Measurements from ENCODE around the gene SLC39A6. TPM values are rescaled to one million over a fixed set of nuclear protein-coding genes. Genes with fewer than 3 reads are reported as not detected.

The SLC39A6 gene
- total RNA-seq, 1 experiment from 2014 or later: 47.6 TPM

DNA sequence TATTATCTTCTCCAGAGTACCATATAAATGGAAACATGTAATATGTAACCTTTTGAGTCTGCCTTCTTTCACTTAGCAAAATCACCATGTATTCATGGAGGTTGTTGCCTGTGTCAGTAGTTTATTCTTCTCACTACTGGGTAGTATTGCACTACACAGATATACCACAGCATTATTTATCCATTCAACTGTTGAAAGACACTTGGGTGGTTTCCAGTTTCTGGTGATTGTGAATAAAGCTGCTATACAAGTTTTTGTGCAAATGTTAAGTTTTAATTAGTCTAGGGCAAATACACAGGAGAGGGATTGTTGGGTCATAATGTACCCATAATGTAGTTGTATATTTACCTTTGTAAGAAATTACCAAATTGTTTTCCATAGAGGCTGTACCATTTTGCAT lies 32.2 kb downstream of the SLC39A6 start:
- in situ Hi-C loops (cut with HindIII; ENCODE audit: low pct_unique_long_range_greater_than_20kb, low sequenced_read_pairs): no loop called here
- no peaks in the 10 kb centered on the region for H3K36me3 ChIP-seq (ENCODE audit: control insufficient read depth, insufficient read depth, low read length)
- ATAC-seq: no peak
- DNase-seq (ENCODE audit: low read depth, low spot score): no peak
- TF ChIP-seq, protein P1, sequence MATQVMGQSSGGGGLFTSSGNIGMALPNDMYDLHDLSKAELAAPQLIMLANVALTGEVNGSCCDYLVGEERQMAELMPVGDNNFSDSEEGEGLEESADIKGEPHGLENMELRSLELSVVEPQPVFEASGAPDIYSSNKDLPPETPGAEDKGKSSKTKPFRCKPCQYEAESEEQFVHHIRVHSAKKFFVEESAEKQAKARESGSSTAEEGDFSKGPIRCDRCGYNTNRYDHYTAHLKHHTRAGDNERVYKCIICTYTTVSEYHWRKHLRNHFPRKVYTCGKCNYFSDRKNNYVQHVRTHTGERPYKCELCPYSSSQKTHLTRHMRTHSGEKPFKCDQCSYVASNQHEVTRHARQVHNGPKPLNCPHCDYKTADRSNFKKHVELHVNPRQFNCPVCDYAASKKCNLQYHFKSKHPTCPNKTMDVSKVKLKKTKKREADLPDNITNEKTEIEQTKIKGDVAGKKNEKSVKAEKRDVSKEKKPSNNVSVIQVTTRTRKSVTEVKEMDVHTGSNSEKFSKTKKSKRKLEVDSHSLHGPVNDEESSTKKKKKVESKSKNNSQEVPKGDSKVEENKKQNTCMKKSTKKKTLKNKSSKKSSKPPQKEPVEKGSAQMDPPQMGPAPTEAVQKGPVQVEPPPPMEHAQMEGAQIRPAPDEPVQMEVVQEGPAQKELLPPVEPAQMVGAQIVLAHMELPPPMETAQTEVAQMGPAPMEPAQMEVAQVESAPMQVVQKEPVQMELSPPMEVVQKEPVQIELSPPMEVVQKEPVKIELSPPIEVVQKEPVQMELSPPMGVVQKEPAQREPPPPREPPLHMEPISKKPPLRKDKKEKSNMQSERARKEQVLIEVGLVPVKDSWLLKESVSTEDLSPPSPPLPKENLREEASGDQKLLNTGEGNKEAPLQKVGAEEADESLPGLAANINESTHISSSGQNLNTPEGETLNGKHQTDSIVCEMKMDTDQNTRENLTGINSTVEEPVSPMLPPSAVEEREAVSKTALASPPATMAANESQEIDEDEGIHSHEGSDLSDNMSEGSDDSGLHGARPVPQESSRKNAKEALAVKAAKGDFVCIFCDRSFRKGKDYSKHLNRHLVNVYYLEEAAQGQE (IDR thresholded peaks at IDR 0.05; ENCODE audit: insufficient read depth in 1 of 2, low read depth in 2 of 2, low read length in 1 of 2): no peak
- TF ChIP-seq POLR2AphosphoS5 (IDR thresholded peaks at IDR 0.05; ENCODE audit: low read depth, low read length) (no peak), SIN3A (IDR thresholded peaks at IDR 0.05; ENCODE audit: borderline replicate concordance, insufficient read depth, low read depth, low read length) (no peak), TCF7L2 (IDR thresholded peaks at IDR 0.05; ENCODE audit: low read depth, low read length) (no peak)
- TF ChIP-seq, protein P2, sequence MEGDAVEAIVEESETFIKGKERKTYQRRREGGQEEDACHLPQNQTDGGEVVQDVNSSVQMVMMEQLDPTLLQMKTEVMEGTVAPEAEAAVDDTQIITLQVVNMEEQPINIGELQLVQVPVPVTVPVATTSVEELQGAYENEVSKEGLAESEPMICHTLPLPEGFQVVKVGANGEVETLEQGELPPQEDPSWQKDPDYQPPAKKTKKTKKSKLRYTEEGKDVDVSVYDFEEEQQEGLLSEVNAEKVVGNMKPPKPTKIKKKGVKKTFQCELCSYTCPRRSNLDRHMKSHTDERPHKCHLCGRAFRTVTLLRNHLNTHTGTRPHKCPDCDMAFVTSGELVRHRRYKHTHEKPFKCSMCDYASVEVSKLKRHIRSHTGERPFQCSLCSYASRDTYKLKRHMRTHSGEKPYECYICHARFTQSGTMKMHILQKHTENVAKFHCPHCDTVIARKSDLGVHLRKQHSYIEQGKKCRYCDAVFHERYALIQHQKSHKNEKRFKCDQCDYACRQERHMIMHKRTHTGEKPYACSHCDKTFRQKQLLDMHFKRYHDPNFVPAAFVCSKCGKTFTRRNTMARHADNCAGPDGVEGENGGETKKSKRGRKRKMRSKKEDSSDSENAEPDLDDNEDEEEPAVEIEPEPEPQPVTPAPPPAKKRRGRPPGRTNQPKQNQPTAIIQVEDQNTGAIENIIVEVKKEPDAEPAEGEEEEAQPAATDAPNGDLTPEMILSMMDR (IDR thresholded peaks at IDR 0.05): no peak
- no peak overlapping the region for H3K27ac ChIP-seq (ENCODE audit: low read length)
- no peaks in the 10 kb centered on the region; the same call in 1 of the 2 replicates for H3K9me3 ChIP-seq (ENCODE audit: control insufficient read depth, insufficient read depth, low read depth, low read length)
- POLR2A ChIA-PET: no interaction called here
- intact Hi-C loops (cut with micrococcal nuclease; ENCODE audit: unreplicated experiment): loop anchor here (5.0 kb wide), 1 partner anchor 185 kb away; no protein-coding TSS in a partner anchor
- no peak overlapping the region for H3K4me3 ChIP-seq (ENCODE audit: low read depth in 2 of 2, low read length in 2 of 2)
- BruUV-seq (replicated peaks): no TSS peak
- H3K27me3 ChIP-seq (ENCODE audit: control insufficient read depth, insufficient read depth, low read length): no peaks in the 10 kb centered on the region
- no peaks in the 10 kb centered on the region for H3K4me1 ChIP-seq (ENCODE audit: control insufficient read depth, insufficient read depth, low read length)
- CTCF ChIA-PET: interaction anchor here (0.6 kb wide), 1 partner anchor 187 kb away, joined by 3 read pairs; no protein-coding TSS in a partner anchor

DNA sequence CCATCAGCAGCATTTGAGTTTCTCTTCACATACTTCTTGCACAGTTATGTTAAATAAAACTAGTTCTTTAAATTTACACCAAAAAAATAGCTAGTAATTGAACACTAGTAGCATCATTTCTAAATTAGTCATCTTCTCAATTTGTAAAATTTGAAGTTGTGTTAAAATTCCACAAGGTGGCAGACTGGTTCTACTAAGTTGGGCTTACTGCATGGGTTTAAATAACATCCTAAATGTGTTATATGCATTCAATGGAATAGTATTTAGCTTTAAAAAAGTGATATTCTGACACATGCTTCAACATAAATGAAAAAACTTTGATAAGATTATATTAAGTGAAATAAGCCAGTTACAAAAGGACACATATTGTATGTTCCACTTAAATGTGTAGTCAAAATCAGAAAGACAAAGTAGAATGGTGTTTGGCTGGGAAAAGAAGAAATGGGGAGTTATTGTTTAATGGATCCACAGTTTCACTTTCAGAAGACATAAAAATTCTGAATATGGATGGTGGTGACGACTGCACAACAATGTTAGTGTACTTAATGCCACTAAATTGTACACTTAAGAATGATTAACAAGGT lies 33.1 kb downstream of the SLC39A6 start:
- TF ChIP-seq TCF7L2 (IDR thresholded peaks at IDR 0.05; ENCODE audit: low read depth, low read length) (no peak), POLR2AphosphoS5 (IDR thresholded peaks at IDR 0.05; ENCODE audit: low read depth, low read length) (no peak), SIN3A (IDR thresholded peaks at IDR 0.05; ENCODE audit: borderline replicate concordance, insufficient read depth, low read depth, low read length) (no peak)
- TF ChIP-seq, protein P1 (IDR thresholded peaks at IDR 0.05; ENCODE audit: insufficient read depth in 1 of 2, low read depth in 2 of 2, low read length in 1 of 2): no peak
- TF ChIP-seq, protein P2 (IDR thresholded peaks at IDR 0.05): peak; percentile 37; the same call in 1 of the 2 replicates
- H3K4me3 ChIP-seq (ENCODE audit: low read depth in 2 of 2, low read length in 2 of 2): no peak overlapping the region
- H3K27me3 ChIP-seq (ENCODE audit: control insufficient read depth, insufficient read depth, low read length): no peaks in the 10 kb centered on the region
- no peaks in the 10 kb centered on the region for H3K36me3 ChIP-seq (ENCODE audit: control insufficient read depth, insufficient read depth, low read length)
- intact Hi-C loops (cut with micrococcal nuclease; ENCODE audit: unreplicated experiment): loop anchor here (5.0 kb wide), 1 partner anchor 186 kb away; no protein-coding TSS in a partner anchor
- no peaks in the 10 kb centered on the region for H3K9me3 ChIP-seq (ENCODE audit: control insufficient read depth, insufficient read depth, low read depth, low read length)
- in situ Hi-C loops (cut with HindIII; ENCODE audit: low pct_unique_long_range_greater_than_20kb, low sequenced_read_pairs): no loop called here
- BruUV-seq (replicated peaks): no TSS peak
- no peaks in the 10 kb centered on the region for H3K4me1 ChIP-seq (ENCODE audit: control insufficient read depth, insufficient read depth, low read length)
- DNase-seq (ENCODE audit: low read depth, low spot score): peak; percentile 25
- ATAC-seq: no peak
- no peak overlapping the region for H3K27ac ChIP-seq (ENCODE audit: low read length)
- POLR2A ChIA-PET: no interaction called here
- CTCF ChIA-PET: interaction anchor here (0.5 kb wide), 1 partner anchor 10 kb away, joined by 7 read pairs; no protein-coding TSS in a partner anchor

Measured in Panc1 (cell line).